ENCODE data around the gene VPS26C. TPM values are rescaled to one million over a fixed set of nuclear protein-coding genes. Genes with fewer than 3 reads are reported as not detected.
"Not testable (repeated sequence)": the region's sequence is repeated elsewhere in the genome, so short reads cannot be mapped to it uniquely, and the experiment has no call there.

VPS26C gene
- total RNA-seq, 1 experiment from 2014 or later = 47.4 TPM

DNA sequence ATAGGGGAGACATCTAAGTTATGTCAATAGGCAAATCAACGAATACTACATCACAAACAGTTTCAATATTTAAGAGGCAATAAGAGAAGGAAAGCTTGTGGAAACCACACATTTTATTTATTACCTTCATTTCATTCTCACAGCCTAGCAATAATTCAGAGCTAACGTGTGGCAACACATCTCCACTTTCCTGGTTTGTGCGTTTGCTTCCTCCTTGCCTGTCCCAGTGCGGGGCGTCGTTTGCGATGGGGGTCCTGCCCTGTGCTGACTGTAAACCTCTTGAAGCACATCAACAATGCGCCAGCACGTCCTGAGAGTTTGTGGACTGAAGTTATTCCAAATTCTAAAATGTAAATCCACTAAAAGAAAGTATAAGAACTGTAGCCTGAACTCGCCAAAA lies 14.4 kb upstream of the VPS26C start:
- DNase-seq (ENCODE audit: low read depth, low spot score) (no peak), ATAC-seq (no peak)
- CTCF ChIA-PET = no interaction called here

DNA sequence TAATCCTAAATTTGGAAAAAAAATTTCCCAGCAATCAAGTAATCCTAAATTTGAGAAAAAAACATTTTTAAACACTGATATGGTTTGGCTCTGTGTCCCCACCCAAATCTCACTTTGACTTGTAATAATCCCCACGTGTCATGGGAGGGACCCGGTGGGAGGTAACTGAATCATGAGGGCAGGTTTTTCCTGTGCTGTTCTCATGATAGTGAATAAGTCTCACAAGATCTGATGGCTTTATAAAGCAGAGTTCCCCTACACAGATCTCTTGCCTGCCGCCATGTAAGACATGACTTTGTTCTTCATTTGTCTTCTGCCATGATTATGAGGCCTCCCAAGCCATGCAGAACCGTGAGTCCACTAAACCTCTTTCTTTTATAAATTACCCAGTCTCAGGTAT lies 12.1 kb upstream of the VPS26C start:
- POLR2A ChIA-PET; CTCF ChIA-PET; in situ Hi-C loops (cut with HindIII; ENCODE audit: low pct_unique_long_range_greater_than_20kb, low sequenced_read_pairs); H3K27ac ChIP-seq (ENCODE audit: low read length); H3K4me1 ChIP-seq (ENCODE audit: control insufficient read depth, insufficient read depth, low read length); H3K4me3 ChIP-seq (ENCODE audit: low read depth in 2 of 2, low read length in 2 of 2); ATAC-seq; DNase-seq (ENCODE audit: low read depth, low spot score); intact Hi-C loops (cut with micrococcal nuclease; ENCODE audit: unreplicated experiment); H3K27me3 ChIP-seq (ENCODE audit: control insufficient read depth, insufficient read depth, low read length); BruUV-seq (replicated peaks); H3K36me3 ChIP-seq (ENCODE audit: control insufficient read depth, insufficient read depth, low read length); H3K9me3 ChIP-seq (ENCODE audit: control insufficient read depth, insufficient read depth, low read depth, low read length): not testable (repeated sequence)

More for the DNA sequence above, 14.4 kb upstream of the VPS26C start:
- no peak overlapping the region for H3K27ac ChIP-seq (ENCODE audit: low read length)
- no peak overlapping the region for H3K4me3 ChIP-seq (ENCODE audit: low read depth in 2 of 2, low read length in 2 of 2)
- TF ChIP-seq POLR2AphosphoS5 (IDR thresholded peaks at IDR 0.05; ENCODE audit: low read depth, low read length) (no peak), SIN3A (IDR thresholded peaks at IDR 0.05; ENCODE audit: borderline replicate concordance, insufficient read depth, low read depth, low read length) (no peak), TCF7L2 (IDR thresholded peaks at IDR 0.05; ENCODE audit: low read depth, low read length) (no peak)
- TF ChIP-seq, protein P1, sequence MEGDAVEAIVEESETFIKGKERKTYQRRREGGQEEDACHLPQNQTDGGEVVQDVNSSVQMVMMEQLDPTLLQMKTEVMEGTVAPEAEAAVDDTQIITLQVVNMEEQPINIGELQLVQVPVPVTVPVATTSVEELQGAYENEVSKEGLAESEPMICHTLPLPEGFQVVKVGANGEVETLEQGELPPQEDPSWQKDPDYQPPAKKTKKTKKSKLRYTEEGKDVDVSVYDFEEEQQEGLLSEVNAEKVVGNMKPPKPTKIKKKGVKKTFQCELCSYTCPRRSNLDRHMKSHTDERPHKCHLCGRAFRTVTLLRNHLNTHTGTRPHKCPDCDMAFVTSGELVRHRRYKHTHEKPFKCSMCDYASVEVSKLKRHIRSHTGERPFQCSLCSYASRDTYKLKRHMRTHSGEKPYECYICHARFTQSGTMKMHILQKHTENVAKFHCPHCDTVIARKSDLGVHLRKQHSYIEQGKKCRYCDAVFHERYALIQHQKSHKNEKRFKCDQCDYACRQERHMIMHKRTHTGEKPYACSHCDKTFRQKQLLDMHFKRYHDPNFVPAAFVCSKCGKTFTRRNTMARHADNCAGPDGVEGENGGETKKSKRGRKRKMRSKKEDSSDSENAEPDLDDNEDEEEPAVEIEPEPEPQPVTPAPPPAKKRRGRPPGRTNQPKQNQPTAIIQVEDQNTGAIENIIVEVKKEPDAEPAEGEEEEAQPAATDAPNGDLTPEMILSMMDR (IDR thresholded peaks at IDR 0.05) = no peak
- TF ChIP-seq, protein P2, sequence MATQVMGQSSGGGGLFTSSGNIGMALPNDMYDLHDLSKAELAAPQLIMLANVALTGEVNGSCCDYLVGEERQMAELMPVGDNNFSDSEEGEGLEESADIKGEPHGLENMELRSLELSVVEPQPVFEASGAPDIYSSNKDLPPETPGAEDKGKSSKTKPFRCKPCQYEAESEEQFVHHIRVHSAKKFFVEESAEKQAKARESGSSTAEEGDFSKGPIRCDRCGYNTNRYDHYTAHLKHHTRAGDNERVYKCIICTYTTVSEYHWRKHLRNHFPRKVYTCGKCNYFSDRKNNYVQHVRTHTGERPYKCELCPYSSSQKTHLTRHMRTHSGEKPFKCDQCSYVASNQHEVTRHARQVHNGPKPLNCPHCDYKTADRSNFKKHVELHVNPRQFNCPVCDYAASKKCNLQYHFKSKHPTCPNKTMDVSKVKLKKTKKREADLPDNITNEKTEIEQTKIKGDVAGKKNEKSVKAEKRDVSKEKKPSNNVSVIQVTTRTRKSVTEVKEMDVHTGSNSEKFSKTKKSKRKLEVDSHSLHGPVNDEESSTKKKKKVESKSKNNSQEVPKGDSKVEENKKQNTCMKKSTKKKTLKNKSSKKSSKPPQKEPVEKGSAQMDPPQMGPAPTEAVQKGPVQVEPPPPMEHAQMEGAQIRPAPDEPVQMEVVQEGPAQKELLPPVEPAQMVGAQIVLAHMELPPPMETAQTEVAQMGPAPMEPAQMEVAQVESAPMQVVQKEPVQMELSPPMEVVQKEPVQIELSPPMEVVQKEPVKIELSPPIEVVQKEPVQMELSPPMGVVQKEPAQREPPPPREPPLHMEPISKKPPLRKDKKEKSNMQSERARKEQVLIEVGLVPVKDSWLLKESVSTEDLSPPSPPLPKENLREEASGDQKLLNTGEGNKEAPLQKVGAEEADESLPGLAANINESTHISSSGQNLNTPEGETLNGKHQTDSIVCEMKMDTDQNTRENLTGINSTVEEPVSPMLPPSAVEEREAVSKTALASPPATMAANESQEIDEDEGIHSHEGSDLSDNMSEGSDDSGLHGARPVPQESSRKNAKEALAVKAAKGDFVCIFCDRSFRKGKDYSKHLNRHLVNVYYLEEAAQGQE (IDR thresholded peaks at IDR 0.05; ENCODE audit: insufficient read depth in 1 of 2, low read depth in 2 of 2, low read length in 1 of 2) = no peak
- POLR2A ChIA-PET = no interaction called here
- H3K4me1 ChIP-seq (ENCODE audit: control insufficient read depth, insufficient read depth, low read length) = no peaks in the 10 kb centered on the region
- no peaks in the 10 kb centered on the region for H3K9me3 ChIP-seq (ENCODE audit: control insufficient read depth, insufficient read depth, low read depth, low read length)
- H3K27me3 ChIP-seq (ENCODE audit: control insufficient read depth, insufficient read depth, low read length) = no peaks in the 10 kb centered on the region
- no peaks in the 10 kb centered on the region for H3K36me3 ChIP-seq (ENCODE audit: control insufficient read depth, insufficient read depth, low read length)
- in situ Hi-C loops (cut with HindIII; ENCODE audit: low pct_unique_long_range_greater_than_20kb, low sequenced_read_pairs) (no loop called here), intact Hi-C loops (cut with micrococcal nuclease; ENCODE audit: unreplicated experiment) (no loop called here)
- BruUV-seq (replicated peaks) = no TSS peak

DNA sequence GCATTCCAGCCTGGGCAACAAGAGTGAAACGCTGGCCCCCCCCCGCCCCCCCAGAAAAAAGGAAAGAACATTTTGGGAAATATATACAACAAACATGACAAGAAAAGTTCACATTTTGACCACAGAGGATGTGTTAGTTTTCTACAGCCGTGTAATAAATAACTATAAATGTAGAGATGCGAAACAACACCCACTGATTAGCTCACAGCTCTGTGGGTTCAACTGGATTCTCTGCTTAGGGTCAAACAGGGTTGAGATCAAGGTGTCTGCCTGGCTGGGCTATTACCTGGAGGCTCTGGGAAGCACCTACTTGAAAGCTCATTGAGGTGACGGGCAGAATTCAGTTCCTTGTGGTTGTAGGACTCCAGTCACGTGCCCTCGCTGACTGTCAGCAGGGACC lies 11.1 kb upstream of the VPS26C start:
- DNase-seq (ENCODE audit: low read depth, low spot score) (no peak), ATAC-seq (no peak)
- Histone ChIP-seq H3K4me3 (ENCODE audit: low read depth in 2 of 2, low read length in 2 of 2) (no peak overlapping the region), H3K36me3 (ENCODE audit: control insufficient read depth, insufficient read depth, low read length) (no peaks in the 10 kb centered on the region), H3K9me3 (ENCODE audit: control insufficient read depth, insufficient read depth, low read depth, low read length) (no peaks in the 10 kb centered on the region), H3K27ac (ENCODE audit: low read length) (no peak overlapping the region), H3K27me3 (ENCODE audit: control insufficient read depth, insufficient read depth, low read length) (no peaks in the 10 kb centered on the region), H3K4me1 (ENCODE audit: control insufficient read depth, insufficient read depth, low read length) (0 out of 2 replicates have a peak, but pooled peaks cover 4% of the 10 kb centered on the region)
- CTCF ChIA-PET = no interaction called here
- POLR2A ChIA-PET = no interaction called here
- intact Hi-C loops (cut with micrococcal nuclease; ENCODE audit: unreplicated experiment) (no loop called here), in situ Hi-C loops (cut with HindIII; ENCODE audit: low pct_unique_long_range_greater_than_20kb, low sequenced_read_pairs) (no loop called here)
- TF ChIP-seq, protein P1 (IDR thresholded peaks at IDR 0.05) = no peak
- TF ChIP-seq TCF7L2 (IDR thresholded peaks at IDR 0.05; ENCODE audit: low read depth, low read length) = no peak
- TF ChIP-seq, protein P2 (IDR thresholded peaks at IDR 0.05; ENCODE audit: insufficient read depth in 1 of 2, low read depth in 2 of 2, low read length in 1 of 2) = no peak
- no peak for TF ChIP-seq SIN3A (IDR thresholded peaks at IDR 0.05; ENCODE audit: borderline replicate concordance, insufficient read depth, low read depth, low read length)
- no peak for TF ChIP-seq POLR2AphosphoS5 (IDR thresholded peaks at IDR 0.05; ENCODE audit: low read depth, low read length)
- BruUV-seq (replicated peaks) = no TSS peak

All from Panc1 (cell line).